ENCODE measurements around the gene RNF4.
A peak's percentile ranks its signal among the peaks of the same experiment; 100 is the strongest.
"Not testable (repeated sequence)": the region's sequence is repeated elsewhere in the genome, so short reads cannot be mapped to it uniquely, and the experiment has no call there.

The RNF4 gene

GRCh38 chr4:2492970-2493369 is 24.1 kb downstream of the RNF4 start:
- no peak for DNase-seq

- DNase-seq, result no peak
Observed at GRCh38 chr4:2494992-2495391, 26.1 kb downstream of the RNF4 start.

- no peak for DNase-seq
Observed at GRCh38 chr4:2497324-2497723, 28.4 kb downstream of the RNF4 start.

- DNase-seq, result no peak
Observed at GRCh38 chr4:2497931-2498330, 29.0 kb downstream of the RNF4 start.

- no peak for DNase-seq
Observed at GRCh38 chr4:2500547-2500946, 31.6 kb downstream of the RNF4 start.

GRCh38 chr4:2501034-2501594 is 32.2 kb downstream of the RNF4 start:
- no peak for DNase-seq

GRCh38 chr4:2503809-2504208 is 34.9 kb downstream of the RNF4 start:
- DNase-seq, result no peak

GRCh38 chr4:2507259-2507658 is 38.4 kb downstream of the RNF4 start:
- DNase-seq, result no peak

- no peak for DNase-seq
Observed at GRCh38 chr4:2507855-2508254, 38.9 kb downstream of the RNF4 start.

- DNase-seq, result no peak
Observed at GRCh38 chr4:2510351-2511259, 41.7 kb downstream of the RNF4 start.

- no peak for DNase-seq
Observed at GRCh38 chr4:2511645-2512131, 42.8 kb downstream of the RNF4 start.

GRCh38 chr4:2512396-2513135 is 43.7 kb downstream of the RNF4 start:
- DNase-seq, result no peak

- not testable (repeated sequence) for DNase-seq
Observed at GRCh38 chr4:2514193-2514592, 45.3 kb downstream of the RNF4 start.

GRCh38 chr4:2514944-2515343 is 46.0 kb downstream of the RNF4 start:
- not testable (repeated sequence) for DNase-seq

- no peak for DNase-seq
Observed at GRCh38 chr4:2515830-2516550, 47.1 kb downstream of the RNF4 start.

GRCh38 chr4:2516635-2517034 is 47.7 kb downstream of the RNF4 start:
- no peak for DNase-seq

GRCh38 chr4:2526559-2526958 is 57.7 kb downstream of the RNF4 start:
- DNase-seq, result no peak

GRCh38 chr4:2534904-2535375 is 66.0 kb downstream of the RNF4 start:
- no peak for DNase-seq

GRCh38 chr4:2535376-2536192 is 66.7 kb downstream of the RNF4 start:
- peak; percentile 62 for DNase-seq

GRCh38 chr4:2536193-2537010 is 67.5 kb downstream of the RNF4 start, which contains the start of gene FAM193A:
Gene FAM193A (plus strand): TSS chr4:2536647. CDS start chr4:2536916, 269 bp downstream.
- peak; percentile 98 for DNase-seq
